Fibroblast of skin of scalp (primary cell): ENCODE data around the gene TATDN2.
A peak's percentile ranks its signal among the peaks of the same experiment; 100 is the strongest.

ENCODE experiments used
- DNase-seq: peaks from one replicate; pipeline ENCODE4 v3.0.0-alpha.2; 2013

TATDN2 gene

DNA sequence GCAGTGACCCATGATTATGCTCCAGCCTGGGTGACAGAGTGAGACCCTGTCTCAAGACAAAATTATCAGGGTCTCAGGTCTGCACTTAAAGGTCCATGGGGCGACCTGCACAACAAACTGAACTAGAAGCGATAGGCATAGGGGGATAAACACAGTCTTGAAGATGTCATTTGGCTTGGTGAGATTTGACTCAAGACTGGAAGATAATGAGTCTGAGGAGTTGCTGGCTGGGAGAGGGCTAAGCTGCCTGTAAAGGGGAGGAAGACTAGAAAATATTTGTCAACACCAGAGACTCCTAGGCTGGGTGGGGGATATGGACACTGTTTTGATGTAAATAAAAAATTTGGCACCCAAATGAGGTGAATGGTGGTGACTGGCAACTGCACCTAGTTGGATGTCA, 24.7 kb downstream of the TATDN2 start:
- no peak for DNase-seq

DNA sequence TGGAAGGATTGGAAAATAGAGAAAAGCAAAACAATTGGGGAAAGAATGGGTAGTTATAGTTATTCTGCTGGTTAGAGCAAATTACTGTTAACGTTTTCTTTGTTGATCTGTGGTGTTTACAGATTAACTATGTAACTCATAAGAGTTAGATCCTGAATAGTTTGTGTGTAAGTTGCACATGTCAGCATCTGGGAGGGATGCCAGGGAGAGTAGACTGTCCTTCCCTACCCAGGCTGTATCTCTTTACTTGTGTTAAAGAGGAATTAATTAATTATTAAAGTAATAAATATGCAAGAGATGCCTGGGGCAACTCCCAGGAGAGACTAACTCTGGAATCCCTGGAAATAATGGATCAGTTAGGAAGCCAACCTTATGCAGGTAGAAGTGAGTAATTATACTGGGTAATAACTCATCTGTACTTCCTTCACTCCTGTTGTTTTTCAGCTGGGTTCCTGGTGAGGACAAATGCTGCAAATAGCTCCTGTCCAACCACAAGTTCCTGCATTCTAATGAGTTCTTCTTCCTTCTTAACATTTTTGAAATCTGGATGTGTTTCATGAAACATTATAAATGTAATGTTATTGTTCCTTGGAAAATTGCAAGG, 25.5 kb downstream of the TATDN2 start:
- no peak for DNase-seq

GRCh38 chr3:10274601-10275000, 26.3 kb downstream of the TATDN2 start:
- DNase-seq: no peak

DNA sequence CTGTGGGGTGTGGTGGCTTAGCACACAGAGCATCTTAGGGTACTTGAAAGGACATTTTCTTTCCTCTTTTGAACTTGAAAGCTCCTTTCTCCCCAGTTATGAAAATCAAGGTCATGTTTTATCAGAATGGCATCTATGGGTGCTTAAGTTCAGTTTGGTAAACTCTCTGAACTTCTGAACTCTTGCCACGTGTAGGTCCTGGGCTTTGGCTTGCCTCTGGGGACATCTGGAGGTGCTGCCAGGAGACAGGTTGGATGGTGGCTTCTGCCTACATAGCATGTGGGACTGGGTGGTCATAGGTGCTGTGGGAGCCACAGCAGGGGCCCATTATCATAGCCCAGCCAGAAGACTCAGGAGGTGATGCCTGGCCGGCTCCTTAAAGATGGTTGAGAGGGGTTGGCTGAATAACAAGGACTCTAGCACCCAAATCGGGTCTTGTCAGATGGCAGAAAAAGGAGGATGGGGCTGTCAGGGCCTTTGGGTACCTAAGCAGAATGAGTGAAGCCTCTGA, 28.9 kb downstream of the TATDN2 start:
- no peak for DNase-seq

GRCh38 chr3:10278501-10278900, 30.2 kb downstream of the TATDN2 start:
- DNase-seq: no peak

GRCh38 chr3:10279384-10280176, 31.3 kb downstream of the TATDN2 start:
- DNase-seq: no peak

DNA sequence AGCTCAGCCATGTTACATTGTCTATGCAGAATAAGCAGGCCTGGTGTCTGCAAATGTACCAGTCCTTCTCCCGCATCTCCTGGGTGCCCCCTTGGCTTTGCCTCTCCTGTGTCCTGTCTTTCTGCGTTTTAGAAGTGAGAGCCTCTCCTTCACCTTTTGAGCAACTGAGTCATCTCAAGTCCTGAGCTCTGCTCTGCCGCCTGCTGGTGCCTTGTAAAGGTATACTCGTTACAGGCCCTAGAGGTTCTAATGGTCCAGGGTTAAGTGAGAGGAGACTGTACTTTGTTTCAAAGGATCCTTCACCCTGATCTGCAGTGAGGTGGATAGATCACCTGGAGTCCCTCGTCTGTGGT, 31.9 kb downstream of the TATDN2 start:
- DNase-seq: no peak

- no peak for DNase-seq
Measured at GRCh38 chr3:10280571-10280970, 32.3 kb downstream of the TATDN2 start.

- DNase-seq: peak; percentile 44
Measured at GRCh38 chr3:10281951-10282350, 33.7 kb downstream of the TATDN2 start.

- no peak for DNase-seq
Measured at GRCh38 chr3:10283638-10284037, 35.4 kb downstream of the TATDN2 start.

DNA sequence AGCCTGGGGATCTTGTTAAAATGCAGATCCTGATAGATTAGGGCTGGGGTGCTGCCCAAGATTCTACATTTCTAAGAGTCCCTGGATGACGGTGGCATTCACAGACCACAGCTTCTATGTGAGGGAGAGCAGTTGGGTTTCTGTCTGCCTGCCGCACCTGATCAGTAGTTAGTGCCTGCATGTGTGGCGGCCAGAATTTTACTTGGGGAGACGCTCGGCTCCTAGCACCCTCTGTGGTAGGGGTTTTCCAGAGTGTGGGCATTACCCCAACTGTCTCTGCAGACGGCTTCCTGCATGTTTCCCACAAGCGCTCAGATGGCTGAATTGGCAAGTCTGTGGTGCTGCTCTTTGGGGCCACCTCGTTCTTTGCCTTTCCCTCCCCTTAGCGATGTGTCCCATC, 36.2 kb downstream of the TATDN2 start:
- DNase-seq: no peak

GRCh38 chr3:10285272-10286132, 37.2 kb downstream of the TATDN2 start:
- DNase-seq: no peak

DNA sequence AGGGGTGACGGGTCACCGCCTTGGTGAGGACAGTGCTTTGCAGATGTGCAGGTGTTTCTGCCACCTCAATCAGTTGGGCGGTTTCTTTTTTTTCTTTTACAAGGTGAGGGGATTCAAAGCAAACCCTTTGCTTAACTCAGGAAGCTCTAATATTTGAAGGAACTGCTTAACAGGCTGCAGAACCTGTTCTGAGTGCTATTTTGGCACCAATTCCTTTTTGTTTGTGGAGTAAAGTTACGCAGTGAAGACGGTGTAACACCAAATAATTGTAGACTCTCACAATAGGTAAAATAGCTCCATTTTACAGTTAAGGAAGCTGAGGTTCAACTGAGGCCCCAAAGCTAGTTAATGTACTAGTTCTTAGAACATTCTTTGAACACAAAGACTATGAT, 37.9 kb downstream of the TATDN2 start:
- no peak for DNase-seq

DNA sequence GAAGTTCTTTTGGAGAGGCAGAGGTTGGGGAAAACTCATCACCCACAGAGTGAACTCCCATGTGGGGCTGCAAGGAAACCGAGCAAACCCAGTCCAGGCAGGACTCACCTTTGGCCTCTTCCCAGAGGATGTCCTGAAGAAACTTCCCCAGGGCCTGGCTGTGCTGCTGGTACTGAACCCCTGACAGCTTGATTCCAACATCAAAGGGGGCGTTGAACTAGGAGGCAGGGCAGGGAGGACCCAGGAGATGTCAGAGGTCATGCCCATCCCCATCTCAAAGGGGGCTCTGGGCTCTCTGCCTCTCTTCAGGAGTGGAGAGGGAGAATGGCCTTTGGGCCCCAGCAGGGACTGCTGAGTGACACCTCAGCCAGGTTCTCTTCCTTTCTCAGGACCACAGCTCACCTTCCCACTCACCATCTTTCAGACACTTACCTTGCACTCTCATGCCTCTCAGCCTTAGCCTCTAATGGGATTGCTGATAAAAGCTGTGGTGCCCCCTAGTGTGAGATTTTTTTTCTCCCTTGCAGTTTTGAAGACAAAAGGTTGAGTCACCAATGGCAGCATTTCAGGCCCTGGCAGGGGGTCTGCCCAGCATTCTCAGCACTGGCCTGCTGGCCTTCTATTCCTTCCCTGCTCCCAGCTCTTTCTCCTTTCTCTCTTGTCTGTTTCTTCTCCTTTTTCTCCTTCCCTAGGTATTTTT, 38.5 kb downstream of the TATDN2 start:
- DNase-seq: peak; percentile 93

DNA sequence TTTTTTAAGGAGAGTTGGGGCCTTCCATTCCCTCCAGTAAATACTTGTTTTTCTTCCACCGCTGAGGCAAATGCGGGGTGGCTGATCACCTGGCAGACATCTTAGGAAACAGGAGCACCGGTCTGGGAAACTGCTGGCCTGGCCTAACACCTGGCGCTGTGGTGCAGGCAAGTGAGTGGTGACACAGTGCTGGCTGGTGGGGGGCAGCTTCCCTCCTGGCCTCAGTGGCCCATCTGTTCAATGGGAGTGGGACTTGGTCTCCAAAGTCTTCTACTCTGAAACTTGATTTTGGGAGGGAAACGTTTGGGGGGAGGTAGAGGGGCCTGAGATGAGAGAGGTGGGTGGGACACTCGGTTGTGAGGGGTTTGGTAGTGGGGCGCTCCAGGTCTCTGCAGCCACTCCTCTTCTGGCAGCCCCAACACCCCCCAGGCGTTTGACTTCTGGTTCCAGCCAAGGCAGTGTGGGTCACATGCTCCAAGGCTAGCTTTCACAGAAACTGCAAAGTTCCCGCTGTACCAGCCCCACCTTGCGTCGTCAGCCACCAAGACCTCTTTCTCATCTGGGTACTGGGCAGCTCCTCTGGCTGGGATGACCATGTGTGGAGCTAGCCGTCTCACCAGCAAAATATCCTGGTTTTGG, 39.8 kb downstream of the TATDN2 start:
- DNase-seq: no peak

DNA sequence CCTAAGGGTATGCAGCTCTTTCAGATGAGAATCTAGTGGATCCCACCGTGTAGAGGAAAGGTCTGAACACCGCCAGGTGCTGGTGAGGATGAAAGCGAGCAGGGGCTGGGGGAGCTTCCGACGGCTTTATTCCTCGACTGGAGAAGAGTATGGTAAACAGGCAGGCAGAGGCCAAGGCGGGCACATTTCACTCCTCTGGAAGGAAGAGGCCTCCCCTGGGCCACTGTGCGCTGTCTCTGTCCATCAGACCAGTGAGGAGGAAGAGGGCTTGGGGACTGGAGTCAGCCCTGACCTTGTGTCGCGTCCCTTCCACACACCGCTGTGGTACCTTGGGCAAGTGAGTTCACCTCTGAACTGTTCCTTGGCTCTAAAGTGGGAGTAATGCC, 40.3 kb downstream of the TATDN2 start:
- no peak for DNase-seq

DNA sequence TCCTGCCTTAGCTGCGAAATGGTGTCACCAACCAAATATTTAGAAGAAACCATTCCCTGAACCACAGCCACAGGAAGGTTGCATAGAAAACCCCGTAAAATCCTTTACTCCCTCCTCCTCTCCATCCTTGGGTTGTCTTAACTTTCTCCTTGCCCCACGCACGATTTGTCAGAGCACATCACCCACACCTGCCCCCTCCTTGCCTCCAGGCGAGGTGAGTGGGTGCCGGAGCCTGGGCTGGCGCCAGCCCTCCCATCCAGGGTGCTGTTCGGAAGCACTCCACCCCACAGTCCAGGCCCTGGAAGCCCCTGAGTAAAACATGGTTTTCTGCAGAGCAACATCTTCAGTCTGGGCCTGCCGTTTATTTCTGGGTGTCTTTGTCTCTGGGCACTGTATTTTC, 40.8 kb downstream of the TATDN2 start:
- no peak for DNase-seq

- no peak for DNase-seq
Measured at GRCh38 chr3:10289787-10290355, 41.6 kb downstream of the TATDN2 start.

GRCh38 chr3:10290481-10291176, 42.4 kb downstream of the TATDN2 start:
- DNase-seq: no peak

DNA sequence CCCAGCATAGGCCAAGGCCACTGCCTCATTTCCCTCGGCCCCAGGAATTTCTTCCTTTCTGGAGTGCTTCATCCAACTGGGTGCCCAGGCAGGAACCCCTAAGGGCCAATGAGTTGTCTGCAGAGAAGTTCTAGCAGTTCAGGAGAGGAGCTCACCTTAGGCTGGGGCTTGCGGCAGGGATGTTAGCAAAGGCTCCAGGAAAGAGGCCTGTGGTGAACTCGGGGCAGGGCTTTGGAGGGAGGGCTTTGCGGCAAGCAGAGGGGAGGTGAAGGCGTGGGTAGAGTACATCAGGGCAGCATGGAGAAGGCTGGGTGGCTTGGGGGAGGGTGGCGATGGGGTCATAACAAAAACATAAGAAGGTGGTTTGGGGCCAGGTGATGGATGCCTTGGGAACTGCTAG, 43.4 kb downstream of the TATDN2 start:
- DNase-seq: no peak
